Fibroblast of skin of right quadriceps (primary cell): ENCODE results near the gene LINGO1.

Source experiments
- DNase-seq: peaks from one replicate; pipeline ENCODE4 v3.0.0-alpha.2; 2013

The LINGO1 gene

GRCh38 chr15:77613814-77614213 is 18.9 kb downstream of the LINGO1 start:
- no peak for DNase-seq

- DNase-seq: no peak
Observed at GRCh38 chr15:77612958-77613601, 19.6 kb downstream of the LINGO1 start.

DNA sequence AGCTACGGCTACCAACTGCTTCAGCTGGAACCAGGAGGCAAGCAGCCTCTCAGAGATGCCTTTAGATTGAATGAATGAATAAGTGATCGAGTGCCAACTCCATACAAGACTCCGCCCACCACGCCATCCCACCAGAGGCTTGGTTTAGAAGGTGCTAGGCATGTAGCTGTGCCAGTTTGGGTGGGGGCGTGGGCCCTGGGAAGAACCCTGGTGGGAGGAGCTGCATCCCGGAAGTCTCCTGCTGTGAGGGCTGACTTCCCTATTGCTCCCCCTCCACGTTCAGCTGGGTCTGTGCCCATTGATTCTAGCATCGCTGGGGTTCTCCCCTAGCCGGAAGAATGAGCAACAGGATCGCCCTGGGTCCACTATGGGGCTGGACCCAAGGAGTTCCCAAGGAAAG is 20.9 kb downstream of the LINGO1 start:
- no peak for DNase-seq

DNA sequence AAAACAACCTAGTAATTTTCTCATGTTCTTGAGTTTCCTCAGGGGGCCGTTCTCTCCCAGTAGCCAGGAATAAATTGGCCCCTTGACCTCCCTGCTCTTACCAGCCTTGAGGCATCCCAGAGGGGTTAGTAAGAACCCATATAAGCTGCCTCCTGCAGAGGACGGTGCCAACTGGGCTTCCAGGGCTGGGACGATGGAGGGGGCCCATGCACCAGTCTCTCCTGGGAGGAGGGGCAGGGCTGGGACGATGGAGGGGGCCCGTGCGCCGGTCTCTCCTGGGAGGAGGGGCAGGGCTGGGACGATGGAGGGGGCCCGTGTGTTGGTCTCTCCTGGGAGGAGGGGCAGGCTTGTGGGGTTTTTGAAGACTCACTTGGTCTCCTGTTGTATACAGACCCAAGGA is 22.0 kb downstream of the LINGO1 start:
- DNase-seq: no peak

- DNase-seq: no peak
Observed at GRCh38 chr15:77609558-77609957, 23.2 kb downstream of the LINGO1 start.

DNA sequence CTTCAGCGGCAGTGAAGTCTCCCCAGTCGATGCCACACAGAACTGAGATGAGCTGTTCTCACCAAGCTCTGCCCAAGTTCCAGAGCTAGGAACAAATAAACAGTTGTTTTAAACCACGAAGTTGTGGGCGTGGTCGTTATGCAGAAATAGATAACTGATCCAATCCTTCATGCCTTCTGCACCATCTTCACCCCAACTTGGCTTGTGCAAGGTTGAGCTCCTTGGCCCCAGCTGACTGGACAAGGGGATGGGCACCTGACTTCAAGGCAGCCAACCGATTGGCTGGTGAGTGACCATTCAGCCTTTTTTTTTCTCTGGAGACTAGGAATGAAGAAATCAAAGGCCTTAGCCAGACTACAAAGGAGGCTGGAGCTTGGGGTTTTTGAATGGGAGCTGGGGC is 23.9 kb downstream of the LINGO1 start:
- DNase-seq: no peak

- DNase-seq: peak; percentile 41
Observed at GRCh38 chr15:77607894-77608261, 24.8 kb downstream of the LINGO1 start.

DNA sequence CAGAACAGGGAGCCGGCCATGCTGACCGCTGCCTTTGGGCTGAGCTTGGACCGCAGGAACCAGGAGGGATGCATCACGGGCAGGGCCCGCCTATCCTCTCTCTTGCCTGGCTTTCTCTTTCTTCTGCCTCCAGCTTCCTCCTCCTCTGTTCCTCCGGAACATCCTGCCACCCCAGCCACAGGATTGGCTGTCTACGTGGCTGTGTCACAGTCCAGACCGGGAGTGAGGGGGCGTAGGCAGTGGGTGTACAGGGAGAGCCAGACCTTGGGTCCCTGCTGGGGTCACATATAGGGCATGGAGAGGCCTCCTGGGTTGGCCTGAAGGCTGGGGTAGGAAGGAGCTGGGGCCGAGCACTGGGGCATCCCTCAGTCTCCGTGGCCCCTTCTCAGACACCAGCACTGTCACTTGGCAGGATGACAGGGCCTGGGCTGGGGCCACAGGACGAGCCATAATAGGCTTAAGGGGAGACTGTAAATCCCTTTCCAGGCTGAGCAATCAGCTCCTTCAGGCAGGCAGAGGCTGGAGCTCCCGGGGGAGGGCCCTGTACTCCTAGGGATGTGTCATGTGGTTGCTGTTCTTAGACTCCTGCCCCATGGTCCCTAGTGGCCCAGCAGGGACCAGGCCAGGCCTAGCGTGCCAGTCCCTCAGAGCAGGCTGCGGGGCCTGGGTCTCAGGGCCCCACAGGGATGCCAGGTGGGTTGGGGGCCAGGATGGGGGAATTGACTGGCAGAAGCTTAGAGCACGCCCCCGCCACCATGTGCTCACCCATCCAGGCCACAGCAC is 25.4 kb downstream of the LINGO1 start:
- DNase-seq: peak; percentile 74

GRCh38 chr15:77606142-77607034 is 26.3 kb downstream of the LINGO1 start:
- peak; percentile 50 for DNase-seq

DNA sequence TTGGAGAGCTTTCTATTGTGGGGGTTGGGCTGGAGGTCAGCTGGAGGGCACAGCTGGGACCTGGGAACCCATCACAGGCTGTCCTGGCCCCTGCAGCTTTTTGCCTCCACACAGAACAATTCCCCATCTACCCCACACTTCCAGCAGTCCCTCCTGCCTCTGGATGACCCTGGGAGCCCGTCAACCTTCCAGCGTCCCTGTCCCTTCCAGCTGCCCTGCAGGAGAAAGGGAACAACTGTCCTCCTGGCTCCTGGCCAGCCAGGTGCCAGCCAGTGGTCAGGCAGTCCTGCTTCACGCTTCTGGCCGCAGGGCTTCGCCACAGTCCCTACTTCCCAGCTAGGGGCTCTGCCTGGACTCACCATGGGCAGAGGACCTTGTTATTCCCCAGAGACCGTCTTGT is 27.2 kb downstream of the LINGO1 start:
- DNase-seq: no peak

DNA sequence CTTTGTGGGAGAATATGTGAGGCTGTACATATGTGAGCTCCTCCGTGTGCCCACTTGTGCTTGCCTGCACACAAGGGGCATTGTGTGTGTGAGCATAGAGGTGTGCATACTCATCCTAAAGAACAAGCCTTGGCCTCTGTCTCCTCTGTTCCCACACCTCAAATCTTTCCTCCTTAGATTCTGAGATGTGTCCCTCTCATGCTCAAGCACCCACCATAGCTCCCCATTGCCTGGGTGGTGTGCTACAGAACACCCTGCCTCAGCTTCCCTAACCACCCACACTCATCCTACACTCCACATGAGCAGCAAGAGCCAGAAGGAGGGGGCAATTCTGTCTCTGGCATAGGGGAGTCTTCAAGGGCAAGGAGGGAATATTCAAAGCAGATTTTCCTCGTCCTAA is 27.7 kb downstream of the LINGO1 start:
- no peak for DNase-seq

DNA sequence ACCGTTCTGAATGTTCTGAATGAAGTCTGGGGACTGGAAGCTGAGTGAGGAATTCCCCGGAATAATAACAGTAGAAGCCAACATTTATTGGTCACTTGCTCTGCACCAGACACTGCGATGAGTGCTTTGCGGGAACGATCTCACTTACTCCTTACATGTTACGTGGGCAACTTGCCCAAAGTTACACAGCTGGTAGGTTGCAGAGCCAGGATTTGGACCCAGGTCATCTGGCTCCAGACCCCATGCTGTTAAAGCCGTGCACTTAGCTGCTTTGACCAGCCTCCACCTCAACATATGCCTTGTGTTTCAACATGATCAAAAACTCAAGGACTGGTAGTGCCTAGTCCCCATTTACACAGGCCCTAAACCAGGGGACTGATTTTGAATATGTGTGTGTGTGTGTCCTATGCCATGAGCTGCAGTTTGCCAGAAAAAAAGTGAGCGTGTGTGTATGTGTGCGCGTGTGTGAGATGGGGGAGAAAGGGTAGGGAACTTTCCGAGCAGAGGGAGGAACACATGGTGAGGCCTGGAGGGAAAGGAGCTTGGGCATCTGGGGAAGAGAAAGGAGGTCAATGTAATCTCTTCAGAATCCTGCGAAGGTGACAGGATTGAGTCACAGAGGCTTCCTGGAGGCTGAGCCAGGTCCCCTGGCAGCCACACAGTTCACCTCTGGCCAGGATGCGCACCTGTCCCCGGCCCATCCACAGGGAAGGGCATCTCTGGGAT is 28.9 kb downstream of the LINGO1 start:
- no peak for DNase-seq

- DNase-seq: no peak
Observed at GRCh38 chr15:77602800-77603199, 29.9 kb downstream of the LINGO1 start.

- DNase-seq: peak; percentile 44
Observed at GRCh38 chr15:77599899-77600298, 32.8 kb downstream of the LINGO1 start.

DNA sequence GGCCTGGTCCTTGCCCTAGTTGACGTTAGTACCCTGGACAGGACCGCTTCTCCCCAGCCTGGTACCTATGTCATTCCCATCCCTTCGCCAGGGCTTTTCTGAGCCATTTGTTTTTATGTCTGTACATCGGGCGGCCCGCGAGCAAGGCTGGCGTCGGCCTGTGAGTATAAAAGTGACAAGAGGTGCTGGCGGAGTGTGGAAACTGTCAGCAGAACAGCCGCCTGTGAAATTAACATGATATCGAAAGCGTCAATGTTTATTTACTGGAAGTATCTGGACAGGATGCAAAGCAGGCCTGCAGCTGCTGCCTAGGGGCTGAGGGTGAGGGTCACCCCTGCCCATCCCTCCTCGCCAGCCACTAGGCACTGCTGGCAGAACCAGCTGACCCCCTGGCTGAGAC is 33.4 kb downstream of the LINGO1 start:
- no peak for DNase-seq

GRCh38 chr15:77598644-77599043 is 34.1 kb downstream of the LINGO1 start:
- DNase-seq: no peak

GRCh38 chr15:77597804-77598453 is 34.8 kb downstream of the LINGO1 start:
- DNase-seq: peak; percentile 34

DNA sequence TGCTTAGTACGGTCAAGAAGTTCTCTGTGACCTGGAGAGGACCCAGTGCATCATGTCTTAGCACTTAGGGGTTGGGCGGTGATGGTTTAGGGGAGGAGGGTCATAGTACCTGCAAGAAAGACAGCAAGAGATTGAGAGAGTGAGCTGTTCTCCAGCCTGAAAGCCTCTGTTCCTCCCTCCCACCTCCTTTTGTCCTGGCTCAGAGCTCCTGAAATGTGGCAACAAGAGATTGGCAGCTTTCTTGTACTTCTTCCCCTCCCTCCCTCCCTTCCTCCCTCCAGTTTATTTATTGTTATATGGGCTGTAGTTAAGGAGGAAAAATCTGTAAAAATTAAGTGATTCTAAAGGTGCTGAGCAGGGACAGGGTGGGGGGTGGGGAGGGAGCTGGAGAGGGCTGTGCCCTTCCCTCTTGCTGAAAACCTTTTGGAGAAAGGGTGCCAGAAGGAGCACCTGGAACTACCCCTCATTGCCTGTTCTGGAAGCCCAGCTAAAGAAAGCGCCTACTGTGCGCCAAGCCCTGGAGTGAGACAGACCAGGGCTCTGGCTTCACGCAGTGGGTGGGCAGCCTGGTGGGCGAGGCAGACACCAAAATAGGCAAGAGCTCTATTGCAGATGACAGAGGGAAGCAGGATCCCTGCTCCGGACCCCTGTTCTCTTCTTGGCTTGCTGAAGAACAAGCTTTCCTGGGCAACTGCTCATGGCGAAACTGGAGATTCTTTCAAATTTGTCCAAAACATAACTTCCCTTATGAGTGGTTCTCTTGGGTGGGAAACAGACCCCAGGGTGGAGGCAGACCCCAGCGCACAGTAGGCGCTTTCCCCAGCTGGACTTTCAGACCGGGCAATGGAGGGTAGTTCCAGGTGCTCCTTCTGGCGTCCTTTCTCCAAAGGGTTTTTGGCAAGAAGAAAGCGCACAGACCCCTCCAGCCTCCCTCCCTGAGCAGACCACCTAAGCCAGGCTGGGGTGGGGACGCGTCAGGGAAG is 35.6 kb downstream of the LINGO1 start:
- no peak for DNase-seq

- DNase-seq: no peak
Observed at GRCh38 chr15:77595231-77595630, 37.5 kb downstream of the LINGO1 start.

GRCh38 chr15:77592758-77593157 is 40.0 kb downstream of the LINGO1 start:
- no peak for DNase-seq

DNA sequence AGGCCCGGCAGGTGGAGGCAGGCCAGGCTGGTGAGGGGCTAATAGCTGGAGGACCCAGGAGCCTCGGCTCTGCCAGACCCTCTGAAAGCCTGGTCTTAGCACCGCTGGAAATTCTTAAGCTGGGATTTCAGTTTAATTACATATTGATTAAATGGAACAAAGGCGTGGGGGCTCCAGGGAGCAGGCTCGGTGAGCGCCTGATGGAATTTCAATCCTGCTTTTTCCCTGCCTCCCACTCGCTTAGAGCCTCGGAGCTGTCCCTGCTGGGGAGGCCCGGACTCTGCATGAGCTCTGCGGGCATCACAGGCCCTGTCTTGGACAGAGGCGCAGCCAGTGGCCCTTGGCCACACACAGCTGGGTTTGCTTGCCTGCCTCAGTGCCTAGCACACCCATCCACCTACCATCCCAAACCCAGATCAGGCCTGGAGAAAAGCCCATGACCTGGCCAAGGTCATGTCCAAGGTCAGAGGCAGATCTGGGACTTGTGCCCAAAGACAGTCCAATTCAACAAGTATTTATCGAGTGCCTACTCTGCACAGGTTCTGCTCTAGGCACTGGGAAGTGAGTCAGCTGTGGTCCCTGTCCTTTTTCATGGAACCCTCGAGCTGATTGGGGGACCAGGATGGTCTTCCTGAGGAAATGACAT is 40.6 kb downstream of the LINGO1 start:
- no peak for DNase-seq
